ENCODE measurements around the gene GABRB2.

GABRB2 gene

GRCh38 chr5:161399996-161400562, 146.4 kb downstream of the GABRB2 start:
- Histone ChIP-seq H3K36me3 (ENCODE audit: control insufficient read depth, insufficient read depth, low read length) (no peaks in the 10 kb centered on the region), H3K4me1 (ENCODE audit: control insufficient read depth, insufficient read depth, low read length, poor library complexity, severe bottlenecking) (no peaks in the 10 kb centered on the region), H3K4me3 (ENCODE audit: insufficient read depth, low read depth, low read length, poor library complexity, severe bottlenecking) (no peak overlapping the region), H3K27me3 (replicated peaks; ENCODE audit: control insufficient read depth, insufficient read depth, low read length, poor library complexity, severe bottlenecking) (no peaks in the 10 kb centered on the region), H3K27ac (ENCODE audit: insufficient read depth, low read length, poor library complexity, severe bottlenecking) (no peak overlapping the region), H3K9me3 (ENCODE audit: control insufficient read depth, low read length) (no peaks in the 10 kb centered on the region)
- no peak for DNase-seq

DNA sequence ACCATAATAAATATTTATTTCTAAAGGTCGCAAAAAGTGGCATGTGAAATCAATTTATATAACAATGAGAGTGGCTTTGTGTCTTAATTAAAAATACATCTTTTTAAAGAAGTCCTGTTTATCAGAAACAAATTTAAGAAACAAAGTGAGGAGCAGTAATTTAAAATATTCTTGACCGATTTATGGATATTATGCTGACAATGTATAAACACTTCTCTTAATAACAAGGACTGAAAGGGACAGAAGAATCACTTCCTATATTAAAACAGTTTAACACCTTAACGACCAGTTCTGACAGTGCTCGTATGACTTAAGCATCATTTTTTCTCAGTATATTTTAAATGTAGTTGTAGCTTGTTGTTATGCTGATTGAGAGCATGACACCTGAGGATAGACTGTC, 149.1 kb downstream of the GABRB2 start:
- Histone ChIP-seq H3K9me3 (ENCODE audit: control insufficient read depth, low read length) (no peaks in the 10 kb centered on the region), H3K36me3 (ENCODE audit: control insufficient read depth, insufficient read depth, low read length) (no peaks in the 10 kb centered on the region), H3K4me1 (ENCODE audit: control insufficient read depth, insufficient read depth, low read length, poor library complexity, severe bottlenecking) (no peaks in the 10 kb centered on the region), H3K27me3 (replicated peaks; ENCODE audit: control insufficient read depth, insufficient read depth, low read length, poor library complexity, severe bottlenecking) (no peaks in the 10 kb centered on the region), H3K4me3 (ENCODE audit: insufficient read depth, low read depth, low read length, poor library complexity, severe bottlenecking) (no peak overlapping the region), H3K27ac (ENCODE audit: insufficient read depth, low read length, poor library complexity, severe bottlenecking) (no peak overlapping the region)
- DNase-seq = no peak

DNA sequence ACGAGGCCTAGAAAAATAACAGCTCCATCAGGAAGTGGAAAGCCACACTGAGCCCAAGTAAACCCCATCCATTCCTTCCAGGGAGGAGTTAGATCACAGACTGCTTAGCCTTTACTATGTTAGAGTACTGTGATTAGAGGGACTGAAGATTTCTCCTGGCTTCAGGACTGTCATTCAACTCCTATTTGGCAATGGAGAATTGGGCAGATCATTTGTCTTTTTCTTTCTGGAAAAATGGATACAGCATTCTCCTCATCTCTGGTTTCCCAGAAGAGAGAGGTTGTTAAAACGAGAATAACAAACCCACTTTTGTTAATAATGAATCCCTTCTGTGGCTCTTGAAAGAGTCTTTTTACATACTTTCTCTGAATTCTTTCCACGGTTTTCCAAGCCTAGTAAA, 150.4 kb downstream of the GABRB2 start:
- no peak overlapping the region for H3K27ac ChIP-seq (ENCODE audit: insufficient read depth, low read length, poor library complexity, severe bottlenecking)
- H3K4me3 ChIP-seq (ENCODE audit: insufficient read depth, low read depth, low read length, poor library complexity, severe bottlenecking) = no peak overlapping the region
- no peaks in the 10 kb centered on the region for H3K27me3 ChIP-seq (replicated peaks; ENCODE audit: control insufficient read depth, insufficient read depth, low read length, poor library complexity, severe bottlenecking)
- no peaks in the 10 kb centered on the region for H3K36me3 ChIP-seq (ENCODE audit: control insufficient read depth, insufficient read depth, low read length)
- H3K4me1 ChIP-seq (ENCODE audit: control insufficient read depth, insufficient read depth, low read length, poor library complexity, severe bottlenecking) = no peaks in the 10 kb centered on the region
- no peaks in the 10 kb centered on the region for H3K9me3 ChIP-seq (ENCODE audit: control insufficient read depth, low read length)
- DNase-seq = no peak

DNA sequence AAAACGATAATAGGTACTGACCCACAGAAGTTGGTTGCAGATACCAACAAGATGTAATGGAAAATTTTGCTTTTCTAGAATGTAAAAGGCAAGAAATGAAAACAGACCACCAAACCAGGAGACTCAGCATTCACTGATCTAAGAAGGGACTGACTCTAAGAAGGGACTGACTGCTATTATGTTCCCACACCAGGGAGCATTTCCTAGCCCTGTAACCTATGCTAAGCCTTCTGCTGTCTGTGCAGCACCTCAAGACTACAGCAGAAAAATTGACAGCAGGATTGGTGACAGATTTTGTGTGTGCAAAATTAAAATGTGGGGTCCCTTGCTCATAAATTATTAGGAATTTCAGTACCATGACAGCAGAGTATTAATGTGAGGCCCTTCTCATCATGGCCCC, 154.8 kb downstream of the GABRB2 start:
- no peak for DNase-seq
- Histone ChIP-seq H3K27ac (ENCODE audit: insufficient read depth, low read length, poor library complexity, severe bottlenecking) (no peak overlapping the region), H3K27me3 (replicated peaks; ENCODE audit: control insufficient read depth, insufficient read depth, low read length, poor library complexity, severe bottlenecking) (no peaks in the 10 kb centered on the region), H3K4me1 (ENCODE audit: control insufficient read depth, insufficient read depth, low read length, poor library complexity, severe bottlenecking) (no peaks in the 10 kb centered on the region), H3K36me3 (ENCODE audit: control insufficient read depth, insufficient read depth, low read length) (no peaks in the 10 kb centered on the region), H3K9me3 (ENCODE audit: control insufficient read depth, low read length) (no peaks in the 10 kb centered on the region), H3K4me3 (ENCODE audit: insufficient read depth, low read depth, low read length, poor library complexity, severe bottlenecking) (no peak overlapping the region)

DNA sequence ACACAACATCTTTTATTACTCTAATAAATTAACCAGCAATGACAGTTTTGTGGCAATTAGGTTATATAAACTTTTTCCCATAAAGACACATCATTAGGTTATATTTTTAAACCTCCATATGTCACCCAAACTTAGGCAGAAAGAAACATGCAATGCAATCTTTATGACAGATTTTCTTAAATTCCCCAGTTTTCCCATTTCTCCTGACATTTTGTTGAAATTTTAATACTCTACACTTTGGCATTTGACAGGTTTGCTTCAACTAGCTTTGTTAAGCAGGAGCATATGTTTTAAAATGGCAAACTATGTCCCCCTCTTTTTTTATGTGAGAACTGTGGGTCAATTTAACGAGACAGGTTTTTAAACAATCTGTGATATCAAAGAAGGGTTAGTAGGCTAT, 155.5 kb downstream of the GABRB2 start:
- no peaks in the 10 kb centered on the region for H3K36me3 ChIP-seq (ENCODE audit: control insufficient read depth, insufficient read depth, low read length)
- no peak overlapping the region for H3K4me3 ChIP-seq (ENCODE audit: insufficient read depth, low read depth, low read length, poor library complexity, severe bottlenecking)
- no peak overlapping the region for H3K27ac ChIP-seq (ENCODE audit: insufficient read depth, low read length, poor library complexity, severe bottlenecking)
- no peak for DNase-seq
- no peaks in the 10 kb centered on the region for H3K4me1 ChIP-seq (ENCODE audit: control insufficient read depth, insufficient read depth, low read length, poor library complexity, severe bottlenecking)
- no peaks in the 10 kb centered on the region for H3K9me3 ChIP-seq (ENCODE audit: control insufficient read depth, low read length)
- H3K27me3 ChIP-seq (replicated peaks; ENCODE audit: control insufficient read depth, insufficient read depth, low read length, poor library complexity, severe bottlenecking) = no peaks in the 10 kb centered on the region

GRCh38 chr5:161387121-161387520, 159.4 kb downstream of the GABRB2 start:
- no peak for DNase-seq
- Histone ChIP-seq H3K9me3 (ENCODE audit: control insufficient read depth, low read length) (no peaks in the 10 kb centered on the region), H3K27ac (ENCODE audit: insufficient read depth, low read length, poor library complexity, severe bottlenecking) (no peak overlapping the region), H3K27me3 (replicated peaks; ENCODE audit: control insufficient read depth, insufficient read depth, low read length, poor library complexity, severe bottlenecking) (no peaks in the 10 kb centered on the region), H3K4me1 (ENCODE audit: control insufficient read depth, insufficient read depth, low read length, poor library complexity, severe bottlenecking) (no peaks in the 10 kb centered on the region), H3K36me3 (ENCODE audit: control insufficient read depth, insufficient read depth, low read length) (no peaks in the 10 kb centered on the region), H3K4me3 (ENCODE audit: insufficient read depth, low read depth, low read length, poor library complexity, severe bottlenecking) (no peak overlapping the region)

DNA sequence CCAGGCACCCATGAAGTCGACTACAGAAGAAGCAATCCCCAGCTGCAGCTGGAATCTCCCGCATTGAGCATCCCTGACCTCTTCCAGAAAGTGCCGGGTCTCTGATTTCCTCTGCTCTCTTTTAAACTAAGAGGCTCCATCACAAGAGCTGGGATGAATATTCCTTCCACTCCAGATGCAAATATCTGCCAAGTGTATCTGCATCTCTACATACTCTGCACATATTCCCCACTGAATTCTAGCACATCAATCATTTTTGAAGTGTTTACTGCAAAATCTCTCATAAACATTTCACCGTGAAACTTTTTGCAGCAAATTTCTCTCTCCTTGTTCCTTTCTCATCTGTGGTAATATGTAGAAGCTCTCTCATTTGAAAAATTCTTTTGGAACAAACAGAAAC, 161.5 kb downstream of the GABRB2 start:
- H3K36me3 ChIP-seq (ENCODE audit: control insufficient read depth, insufficient read depth, low read length) = no peaks in the 10 kb centered on the region

DNA sequence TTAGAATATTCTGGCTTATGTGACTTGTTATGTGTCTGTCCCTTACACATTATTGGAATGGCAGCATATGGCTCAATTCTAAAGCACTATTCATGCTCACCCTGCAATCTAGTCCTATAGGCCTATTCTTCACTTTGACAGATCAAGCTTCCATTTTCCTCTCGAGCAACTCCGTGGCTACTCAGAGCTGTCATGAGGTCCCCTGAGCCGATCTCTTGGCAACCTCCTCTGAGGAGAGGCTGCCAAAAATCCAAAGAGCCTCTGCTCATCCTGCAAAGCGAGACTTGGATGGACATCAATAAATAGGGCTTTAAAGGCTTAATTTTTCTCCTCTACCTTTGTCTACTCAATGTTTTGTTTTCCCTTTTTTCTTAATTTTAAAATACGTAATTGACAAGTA, 163.8 kb downstream of the GABRB2 start:
- Histone ChIP-seq H3K4me1 (ENCODE audit: control insufficient read depth, insufficient read depth, low read length, poor library complexity, severe bottlenecking) (no peaks in the 10 kb centered on the region), H3K27ac (ENCODE audit: insufficient read depth, low read length, poor library complexity, severe bottlenecking) (no peak overlapping the region), H3K36me3 (ENCODE audit: control insufficient read depth, insufficient read depth, low read length) (no peaks in the 10 kb centered on the region), H3K27me3 (replicated peaks; ENCODE audit: control insufficient read depth, insufficient read depth, low read length, poor library complexity, severe bottlenecking) (no peaks in the 10 kb centered on the region), H3K4me3 (ENCODE audit: insufficient read depth, low read depth, low read length, poor library complexity, severe bottlenecking) (no peak overlapping the region), H3K9me3 (ENCODE audit: control insufficient read depth, low read length) (no peaks in the 10 kb centered on the region)
- no peak for DNase-seq

More for the DNA sequence above, 161.5 kb downstream of the GABRB2 start:
- no peak for DNase-seq
- Histone ChIP-seq H3K4me3 (ENCODE audit: insufficient read depth, low read depth, low read length, poor library complexity, severe bottlenecking) (no peak overlapping the region), H3K27me3 (replicated peaks; ENCODE audit: control insufficient read depth, insufficient read depth, low read length, poor library complexity, severe bottlenecking) (no peaks in the 10 kb centered on the region), H3K9me3 (ENCODE audit: control insufficient read depth, low read length) (no peaks in the 10 kb centered on the region), H3K4me1 (ENCODE audit: control insufficient read depth, insufficient read depth, low read length, poor library complexity, severe bottlenecking) (no peaks in the 10 kb centered on the region), H3K27ac (ENCODE audit: insufficient read depth, low read length, poor library complexity, severe bottlenecking) (no peak overlapping the region)

- Histone ChIP-seq H3K36me3 (ENCODE audit: control insufficient read depth, insufficient read depth, low read length) (no peaks in the 10 kb centered on the region), H3K4me3 (ENCODE audit: insufficient read depth, low read depth, low read length, poor library complexity, severe bottlenecking) (no peak overlapping the region), H3K27me3 (replicated peaks; ENCODE audit: control insufficient read depth, insufficient read depth, low read length, poor library complexity, severe bottlenecking) (no peaks in the 10 kb centered on the region), H3K9me3 (ENCODE audit: control insufficient read depth, low read length) (no peaks in the 10 kb centered on the region), H3K27ac (ENCODE audit: insufficient read depth, low read length, poor library complexity, severe bottlenecking) (no peak overlapping the region), H3K4me1 (ENCODE audit: control insufficient read depth, insufficient read depth, low read length, poor library complexity, severe bottlenecking) (no peaks in the 10 kb centered on the region)
- no peak for DNase-seq
Observed at GRCh38 chr5:161380486-161380885, 166.0 kb downstream of the GABRB2 start.

- no peak for DNase-seq
- Histone ChIP-seq H3K27ac (ENCODE audit: insufficient read depth, low read length, poor library complexity, severe bottlenecking) (no peak overlapping the region), H3K27me3 (replicated peaks; ENCODE audit: control insufficient read depth, insufficient read depth, low read length, poor library complexity, severe bottlenecking) (no peaks in the 10 kb centered on the region), H3K9me3 (ENCODE audit: control insufficient read depth, low read length) (no peaks in the 10 kb centered on the region), H3K4me1 (ENCODE audit: control insufficient read depth, insufficient read depth, low read length, poor library complexity, severe bottlenecking) (no peaks in the 10 kb centered on the region), H3K4me3 (ENCODE audit: insufficient read depth, low read depth, low read length, poor library complexity, severe bottlenecking) (no peak overlapping the region), H3K36me3 (ENCODE audit: control insufficient read depth, insufficient read depth, low read length) (no peaks in the 10 kb centered on the region)
Observed at GRCh38 chr5:161378701-161379100, 167.8 kb downstream of the GABRB2 start.

DNA sequence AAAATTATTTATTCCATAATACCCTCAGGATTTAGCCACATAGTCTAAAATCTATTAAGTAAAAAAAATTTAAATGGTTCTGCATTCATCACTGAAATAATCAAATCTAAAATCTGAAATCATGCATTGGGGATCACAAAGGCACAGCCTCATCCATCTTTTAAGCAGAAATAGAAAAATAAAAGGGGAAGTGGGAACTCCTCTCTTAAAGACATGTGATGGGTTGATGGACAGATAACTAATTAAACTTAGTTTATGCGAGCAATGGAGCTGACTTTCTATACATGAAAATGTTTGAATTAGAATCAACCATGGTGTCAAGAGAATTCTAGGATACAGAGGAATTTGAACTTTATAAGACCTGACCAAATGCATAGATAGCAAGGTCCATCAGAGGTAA, 170.5 kb downstream of the GABRB2 start:
- no peaks in the 10 kb centered on the region for H3K27me3 ChIP-seq (replicated peaks; ENCODE audit: control insufficient read depth, insufficient read depth, low read length, poor library complexity, severe bottlenecking)
- no peaks in the 10 kb centered on the region for H3K36me3 ChIP-seq (ENCODE audit: control insufficient read depth, insufficient read depth, low read length)
- no peak overlapping the region for H3K4me3 ChIP-seq (ENCODE audit: insufficient read depth, low read depth, low read length, poor library complexity, severe bottlenecking)
- no peak for DNase-seq
- no peaks in the 10 kb centered on the region for H3K4me1 ChIP-seq (ENCODE audit: control insufficient read depth, insufficient read depth, low read length, poor library complexity, severe bottlenecking)
- H3K9me3 ChIP-seq (ENCODE audit: control insufficient read depth, low read length) = no peaks in the 10 kb centered on the region
- H3K27ac ChIP-seq (ENCODE audit: insufficient read depth, low read length, poor library complexity, severe bottlenecking) = no peak overlapping the region

All from effector memory CD4-positive, alpha-beta T cell (primary cell).